Measurements from ENCODE around the gene PPP2R1B. TPM values are rescaled to one million over a fixed set of nuclear protein-coding genes. Genes with fewer than 3 reads are reported as not detected.
A peak's percentile ranks its signal among the peaks of the same experiment; 100 is the strongest.

PPP2R1B gene
- total and polyA plus RNA-seq, 2 of the 8 experiments (the other 6 are each of a cell fraction or from before 2014, with no cell fraction given) = 25.8 to 87.0 TPM

- Histone ChIP-seq H4K8ac (ENCODE audit: extremely low read depth, insufficient read depth, low read length) (no peak overlapping the region), H4K5ac (ENCODE audit: insufficient read length, low read depth, low read length) (no peak overlapping the region), H2BK20ac (ENCODE audit: low read length) (no peak overlapping the region), H3K14ac (ENCODE audit: insufficient read length) (no peak overlapping the region), H3K4ac (replicated peaks; ENCODE audit: insufficient read length, low read depth, low read length) (no peak overlapping the region), H2BK12ac (ENCODE audit: low read depth, low read length) (no peak overlapping the region), H3K18ac (ENCODE audit: extremely low read depth, low read length) (no peak overlapping the region), H2AK5ac (ENCODE audit: low read depth, low read length) (no peak overlapping the region), H3K79me1 (ENCODE audit: low read depth, low read length) (no peaks in the 10 kb centered on the region), H3K4me3 (ENCODE audit: extremely low read depth in 1 of 4, insufficient read depth in 2 of 4, low read depth in 3 of 4, low read length in 4 of 4) (no peak overlapping the region), H3K23ac (ENCODE audit: insufficient read length) (no peak overlapping the region), H2BK5ac (ENCODE audit: low read depth, low read length) (no peak overlapping the region), H3K79me2 (ENCODE audit: control insufficient read depth in 1 of 2, insufficient read depth in 2 of 2, low read length in 2 of 2) (no peaks in the 10 kb centered on the region), H3K56ac (replicated peaks; ENCODE audit: insufficient read length, low read depth, low read length) (no peak overlapping the region), H3K4me2 (ENCODE audit: insufficient read depth in 1 of 2, low read depth in 2 of 2, low read length in 2 of 2) (no peak overlapping the region), H4K91ac (replicated peaks; ENCODE audit: insufficient read length, low read length) (no peak overlapping the region), H3K23me2 (ENCODE audit: low read depth, low read length) (no peaks in the 10 kb centered on the region), H2BK15ac (ENCODE audit: low read length) (no peak overlapping the region), H2BK120ac (replicated peaks; ENCODE audit: low read depth, low read length) (no peak overlapping the region), H3K4me1 (replicated peaks in 1 of 4; ENCODE audit: control insufficient read depth in 3 of 4, insufficient read depth in 4 of 4, low read length in 3 of 4) (no peaks in the 10 kb centered on the region), H4K20me1 (replicated peaks in 1 of 2; ENCODE audit: control insufficient read depth in 1 of 2, insufficient read depth in 2 of 2, low read length in 2 of 2) (no peaks in the 10 kb centered on the region), H3K9ac (replicated peaks in 1 of 4; ENCODE audit: extremely low read depth in 1 of 4, low read depth in 3 of 4, low read length in 3 of 4) (no peak overlapping the region), H3K36me3 (ENCODE audit: control insufficient read depth in 2 of 4, insufficient read depth in 4 of 4, low read length in 3 of 4) (no peaks in the 10 kb centered on the region), H3K27ac (ENCODE audit: low read depth, low read length) (no peak overlapping the region), H3K9me3 (ENCODE audit: insufficient read depth in 2 of 2, low read depth in 1 of 2, low read length in 1 of 2) (no peaks in the 10 kb centered on the region), H3K27me3 (replicated peaks in 1 of 4; ENCODE audit: control insufficient read depth in 3 of 4, extremely low read depth in 1 of 4, insufficient read depth in 3 of 4, low read length in 3 of 4) (no peaks in the 10 kb centered on the region), H2AFZ (ENCODE audit: low read length) (no peak overlapping the region)
- DNase-seq (ENCODE audit: low read depth in 1 of 2, low spot score in 2 of 2) (no peak), FAIRE-seq (peak; percentile 88)
- POLR2A ChIA-PET (ENCODE audit: partially characterized antibody) = interaction anchor here (0.9 to 3.7 kb wide), 3 partner anchors 11 to 208 kb away, joined by 4 to 25 read pairs (median 4); partner anchors contain the start of gene PPP2R1B
- 88% methylated on average over 4 of the region's 4 CpGs; no CpG with 5 or more reads in 1 of the 2 experiments for WGBS, 2 experiments (ENCODE audit: extremely low coverage in 1 of 2, insufficient coverage in 1 of 2, insufficient read length in 1 of 2, insufficient replicate concordance in 2 of 2, low coverage in 1 of 2, low lambda C conversion rate in 2 of 2, missing lambda C conversion rate in 1 of 2)
- CTCF ChIA-PET (ENCODE audit: partially characterized antibody) = interaction anchor here (0.6 to 6.3 kb wide), 65 partner anchors 8 to 391 kb away, joined by 3 to 106 read pairs (median 4); partner anchors contain the start of genes PPP2R1B and SIK2
- TF ChIP-seq SRF (IDR thresholded peaks at IDR 0.05; ENCODE audit: low read depth, low read length) (no peak), RXRA (IDR thresholded peaks at IDR 0.05; ENCODE audit: insufficient read depth, low read depth, low read length) (no peak), RAD21 (IDR thresholded peaks at IDR 0.05 in 1 of 2, conservative IDR thresholded peaks at IDR 0.05 in 1 of 2; ENCODE audit: low read depth in 2 of 2, low read length in 2 of 2) (peak; percentile 89 to 91), BRCA1 (IDR thresholded peaks at IDR 0.05; ENCODE audit: low read depth, low read length) (no peak)
- TF ChIP-seq, protein P1, sequence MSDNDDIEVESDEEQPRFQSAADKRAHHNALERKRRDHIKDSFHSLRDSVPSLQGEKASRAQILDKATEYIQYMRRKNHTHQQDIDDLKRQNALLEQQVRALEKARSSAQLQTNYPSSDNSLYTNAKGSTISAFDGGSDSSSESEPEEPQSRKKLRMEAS (IDR thresholded peaks at IDR 0.05) = no peak; the same call in 1 of the 2 replicates
- TF ChIP-seq, protein P2, sequence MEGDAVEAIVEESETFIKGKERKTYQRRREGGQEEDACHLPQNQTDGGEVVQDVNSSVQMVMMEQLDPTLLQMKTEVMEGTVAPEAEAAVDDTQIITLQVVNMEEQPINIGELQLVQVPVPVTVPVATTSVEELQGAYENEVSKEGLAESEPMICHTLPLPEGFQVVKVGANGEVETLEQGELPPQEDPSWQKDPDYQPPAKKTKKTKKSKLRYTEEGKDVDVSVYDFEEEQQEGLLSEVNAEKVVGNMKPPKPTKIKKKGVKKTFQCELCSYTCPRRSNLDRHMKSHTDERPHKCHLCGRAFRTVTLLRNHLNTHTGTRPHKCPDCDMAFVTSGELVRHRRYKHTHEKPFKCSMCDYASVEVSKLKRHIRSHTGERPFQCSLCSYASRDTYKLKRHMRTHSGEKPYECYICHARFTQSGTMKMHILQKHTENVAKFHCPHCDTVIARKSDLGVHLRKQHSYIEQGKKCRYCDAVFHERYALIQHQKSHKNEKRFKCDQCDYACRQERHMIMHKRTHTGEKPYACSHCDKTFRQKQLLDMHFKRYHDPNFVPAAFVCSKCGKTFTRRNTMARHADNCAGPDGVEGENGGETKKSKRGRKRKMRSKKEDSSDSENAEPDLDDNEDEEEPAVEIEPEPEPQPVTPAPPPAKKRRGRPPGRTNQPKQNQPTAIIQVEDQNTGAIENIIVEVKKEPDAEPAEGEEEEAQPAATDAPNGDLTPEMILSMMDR (IDR thresholded peaks at IDR 0.05; ENCODE audit: control extremely low read depth in 1 of 3, insufficient read depth in 1 of 3, low read depth in 1 of 3, low read length in 3 of 3) = peak in 2 of 3 experiments; percentile 67 to 75; a peak in 3 of 4 replicates
Measured at GRCh38 chr11:111777094-111778046, 11.2 kb upstream of the PPP2R1B start.

All from H1 (cell line).